Trophoblast cell (in vitro differentiated cells and primary cell): Measurements from ENCODE around the gene ETS2.

Experiments
- DNase-seq, 2 donors: peaks; one replicate each; pipeline ENCODE4 v3.0.0-alpha.2; 2016
- H2AFZ ChIP-seq: 2 replicates; pipeline ENCODE4 v1.6.1; 2013; ENCODE audit warnings: low read length, moderate library complexity, mild to moderate bottlenecking; ENCODE audit not compliant: insufficient read depth, poor library complexity
- H2AK5ac ChIP-seq: 2 replicates; pipeline ENCODE4 v1.6.1; 2013; ENCODE audit warnings: mild to moderate bottlenecking, low read length
- H2BK120ac ChIP-seq: 2 replicates; pipeline ENCODE4 v1.6.1; 2013; ENCODE audit warnings: low read length, mild to moderate bottlenecking, moderate library complexity; ENCODE audit not compliant: insufficient read depth, poor library complexity
- H2BK12ac ChIP-seq: 2 replicates; pipeline ENCODE4 v1.6.1; 2013; ENCODE audit warnings: mild to moderate bottlenecking, low read length, moderate library complexity
- H2BK5ac ChIP-seq: 2 replicates; pipeline ENCODE4 v1.6.1; 2013; ENCODE audit warnings: low read length, low read depth, moderate library complexity, mild to moderate bottlenecking; ENCODE audit not compliant: poor library complexity
- H3K14ac ChIP-seq: 2 replicates; pipeline ENCODE4 v1.6.1; 2013; ENCODE audit warnings: mild to moderate bottlenecking, low read length
- H3K18ac ChIP-seq: 2 replicates; pipeline ENCODE4 v1.6.1; 2013; ENCODE audit warnings: mild to moderate bottlenecking, low read length
- H3K23ac ChIP-seq: 2 replicates; pipeline ENCODE4 v1.6.1; 2013; ENCODE audit warnings: low read length
- H3K27ac ChIP-seq: 2 replicates; pipeline ENCODE4 v1.5.1; 2013; ENCODE audit warnings: low read depth, mild to moderate bottlenecking, inconsistent platforms, low read length, moderate library complexity
- H3K27me3 ChIP-seq: 2 replicates; pipeline ENCODE4 v1.6.1; 2013; ENCODE audit warnings: inconsistent platforms, mild to moderate bottlenecking, low read length, moderate library complexity; ENCODE audit not compliant: insufficient read depth
- H3K36me3 ChIP-seq, 2 experiments: 1 replicate in 1 of 2; 2 replicates in 1 of 2; pipeline ENCODE4 v1.6.1; 2013; ENCODE audit warnings: low read length in 2 of 2, mild to moderate bottlenecking in 2 of 2, moderate library complexity in 1 of 2; ENCODE audit not compliant: insufficient read depth in 2 of 2, control insufficient read depth in 1 of 2
- H3K4ac ChIP-seq: 2 replicates; pipeline ENCODE4 v1.6.1; 2013; ENCODE audit warnings: low read depth, mild to moderate bottlenecking, low read length, moderate library complexity
- H3K4me1 ChIP-seq, 2 experiments: 1 replicate in 1 of 2; 2 replicates in 1 of 2; pipeline ENCODE4 v1.6.1; 2013; ENCODE audit warnings: low read length in 2 of 2, mild to moderate bottlenecking in 2 of 2, moderate library complexity in 1 of 2; ENCODE audit not compliant: insufficient read depth in 2 of 2, control insufficient read depth in 1 of 2
- H3K4me2 ChIP-seq: 2 replicates; pipeline ENCODE4 v1.6.1; 2013; ENCODE audit warnings: inconsistent platforms, mild to moderate bottlenecking, low read length, moderate library complexity
- H3K4me3 ChIP-seq: 2 replicates; pipeline ENCODE4 v1.5.1; 2013; ENCODE audit warnings: mild to moderate bottlenecking, low read depth, low read length, inconsistent platforms
- H3K79me1 ChIP-seq: one replicate; pipeline ENCODE4 v1.6.1; 2013; ENCODE audit warnings: low read length
- H3K79me2 ChIP-seq: 2 replicates; pipeline ENCODE4 v1.6.1; 2013; ENCODE audit warnings: low read length, mild to moderate bottlenecking; ENCODE audit not compliant: control insufficient read depth, insufficient read depth, poor library complexity
- H3K9ac ChIP-seq: 2 replicates; pipeline ENCODE4 v1.6.1; 2013; ENCODE audit warnings: mild to moderate bottlenecking, low read length
- H3K9me3 ChIP-seq: 2 replicates; pipeline ENCODE4 v1.6.1; 2013; ENCODE audit warnings: low read depth, mild to moderate bottlenecking, control low read depth, inconsistent platforms, low read length; ENCODE audit not compliant: insufficient read depth
- H4K12ac ChIP-seq: 2 replicates; pipeline ENCODE4 v1.6.1; 2013; ENCODE audit warnings: low read depth, mild to moderate bottlenecking, low read length, moderate library complexity
- H4K8ac ChIP-seq: 2 replicates; pipeline ENCODE4 v1.6.1; 2013; ENCODE audit warnings: low read depth, mild to moderate bottlenecking, low read length, moderate library complexity
- H4K91ac ChIP-seq: one replicate; pipeline ENCODE4 v1.6.1; 2013; ENCODE audit warnings: low read depth, mild to moderate bottlenecking, low read length, moderate library complexity
- WGBS: extraction: QIAGEN DNeasy Blood & Tissue Kit; methylation state at CpG from one replicate; pipeline ENCODE4 v1.1.7; 2013; ENCODE audit warnings: missing lambda C conversion rate; ENCODE audit not compliant: insufficient read length, insufficient coverage; ENCODE audit errors: extremely low coverage; 5-methylcytosine and 5-hydroxymethylcytosine counted together

The ETS2 gene

DNA sequence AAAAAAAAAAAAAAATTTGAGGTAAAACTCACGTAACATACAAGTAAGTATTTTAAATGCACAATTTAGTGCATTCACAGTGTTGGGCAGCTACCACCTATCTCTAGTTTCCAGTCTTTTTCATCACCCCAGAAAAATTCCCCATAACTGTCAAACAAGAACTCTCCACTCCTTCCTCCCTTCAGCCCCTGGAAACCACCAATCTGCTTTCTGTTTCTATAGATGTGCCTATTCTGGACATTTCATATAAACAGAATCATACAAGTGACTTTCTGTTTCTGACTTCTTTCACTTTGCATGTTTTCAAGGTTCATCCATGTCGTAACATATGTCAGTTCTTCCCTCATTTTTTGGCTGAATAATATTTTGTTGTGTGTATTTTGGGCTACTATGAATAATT lies 24.9 kb upstream of the ETS2 start:
- H3K27me3 ChIP-seq: no peaks in the 10 kb centered on the region

DNA sequence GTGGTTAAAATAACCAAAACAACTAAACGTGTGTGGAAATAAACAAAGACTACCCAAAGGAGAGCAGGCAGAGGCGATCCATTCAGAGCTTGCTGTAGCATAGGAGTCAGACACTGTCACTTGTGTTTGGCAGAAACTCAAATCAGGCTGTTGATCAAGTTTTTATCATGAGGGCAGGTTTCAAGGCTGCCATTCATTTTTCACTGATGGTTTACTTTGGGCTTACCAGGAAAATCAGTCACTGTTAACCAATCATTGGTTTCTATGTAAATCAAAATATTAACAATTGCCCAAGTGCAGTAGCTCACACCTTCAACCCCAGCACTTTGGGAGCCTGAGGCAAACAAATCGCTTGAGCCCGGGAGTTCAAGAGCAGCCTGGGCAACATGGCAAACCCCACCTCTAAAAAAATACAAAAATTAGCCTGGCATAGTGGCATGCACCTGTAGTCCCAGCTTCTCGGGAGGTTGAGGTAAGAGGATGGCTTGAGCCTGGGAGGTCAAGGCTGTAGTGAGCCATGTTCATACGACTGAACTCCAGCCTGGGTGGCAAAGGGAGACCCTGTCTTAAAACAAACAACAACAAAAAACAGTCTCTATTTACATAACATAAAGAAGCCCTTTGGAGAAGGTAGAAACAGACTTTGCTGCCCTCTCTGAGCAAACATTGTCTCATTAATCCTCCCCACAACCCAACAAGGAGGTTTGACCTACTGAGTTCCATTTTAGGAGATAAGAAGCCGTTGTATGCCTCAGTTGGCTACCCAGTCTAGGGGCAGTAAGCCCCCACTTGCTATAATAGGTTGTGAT lies 21.1 kb upstream of the ETS2 start:
- Histone ChIP-seq H3K27ac (no peak overlapping the region), H3K27me3 (no peaks in the 10 kb centered on the region), H4K91ac (no peak overlapping the region), H3K4me1 (peaks cover 5 to 10% of the 10 kb centered on the region in 2 experiments), H3K79me2 (no peaks in the 10 kb centered on the region), H3K36me3 (no peaks in the 10 kb centered on the region), H2BK120ac (no peak overlapping the region), H2BK12ac (no peak overlapping the region), H3K4me2 (no peak overlapping the region), H2AFZ (no peak overlapping the region), H3K4me3 (no peak overlapping the region), H3K14ac (no peak overlapping the region), H2AK5ac (no peak overlapping the region), H3K9ac (no peak overlapping the region), H3K18ac (no peak overlapping the region), H4K8ac (no peak overlapping the region), H4K12ac (no peak overlapping the region), H3K4ac (no peak overlapping the region), H3K79me1 (peaks cover 2% of the 10 kb centered on the region), H3K23ac (no peak overlapping the region), H3K9me3 (peaks cover 3% of the 10 kb centered on the region), H2BK5ac (no peak overlapping the region)
- peak in 1 of 2 donors; percentile 60 for DNase-seq
- no CpG with 5 or more reads among the region's 7 CpGs for WGBS

More for the DNA sequence above, 24.9 kb upstream of the ETS2 start:
- WGBS: no CpG with 5 or more reads among the region's 2 CpGs
- Histone ChIP-seq H3K27ac (no peak overlapping the region), H3K23ac (no peak overlapping the region), H3K4ac (no peak overlapping the region), H3K4me3 (no peak overlapping the region), H3K18ac (no peak overlapping the region), H3K4me2 (no peak overlapping the region), H3K4me1 (no peaks in the 10 kb centered on the region), H4K12ac (no peak overlapping the region), H4K91ac (no peak overlapping the region), H3K79me1 (no peaks in the 10 kb centered on the region), H3K14ac (no peak overlapping the region), H3K79me2 (no peaks in the 10 kb centered on the region), H3K9me3 (peaks cover 4% of the 10 kb centered on the region), H4K8ac (no peak overlapping the region), H2BK120ac (no peak overlapping the region), H2BK12ac (no peak overlapping the region), H2BK5ac (no peak overlapping the region), H2AK5ac (no peak overlapping the region), H3K9ac (no peak overlapping the region), H3K36me3 (no peaks in the 10 kb centered on the region), H2AFZ (no peak overlapping the region)
- no peak for DNase-seq

DNA sequence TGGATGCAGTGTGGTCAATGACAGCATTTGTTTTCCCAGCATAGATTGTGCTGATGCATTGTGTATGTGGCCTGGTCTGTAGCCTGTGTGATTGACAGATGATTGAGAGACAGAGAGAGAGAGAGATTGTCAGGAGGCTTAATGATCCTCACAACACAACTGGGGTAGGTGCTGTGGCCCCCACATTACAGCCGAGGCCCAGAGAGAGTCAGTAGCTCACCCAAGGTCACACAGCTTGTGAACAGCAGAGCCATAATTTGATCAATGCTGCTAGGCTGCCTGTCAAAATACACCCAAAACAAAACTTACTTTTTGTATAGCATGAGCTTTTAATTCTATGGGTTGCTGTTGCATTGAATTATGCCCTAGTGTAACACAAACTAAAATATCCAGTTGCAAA lies 20.2 kb upstream of the ETS2 start:
- H3K9ac ChIP-seq: no peak overlapping the region
- H3K9me3 ChIP-seq: peaks cover 3% of the 10 kb centered on the region
- H4K91ac ChIP-seq: no peak overlapping the region
- WGBS: no CpG with 5 or more reads among the region's 1 CpG
- no peak overlapping the region for H3K23ac ChIP-seq
- H2BK120ac ChIP-seq: no peak overlapping the region
- H3K27me3 ChIP-seq: no peaks in the 10 kb centered on the region
- no peak overlapping the region for H3K4ac ChIP-seq
- no peak overlapping the region for H2AK5ac ChIP-seq
- H3K36me3 ChIP-seq: no peaks in the 10 kb centered on the region
- no peak overlapping the region for H3K18ac ChIP-seq
- no peak overlapping the region for H2AFZ ChIP-seq
- peaks cover 2% of the 10 kb centered on the region for H3K79me1 ChIP-seq
- no peak overlapping the region for H3K4me2 ChIP-seq
- no peak overlapping the region for H3K4me3 ChIP-seq
- H2BK12ac ChIP-seq: no peak overlapping the region
- no peak overlapping the region for H4K12ac ChIP-seq
- H3K14ac ChIP-seq: no peak overlapping the region
- H3K4me1 ChIP-seq: peaks cover 5 to 10% of the 10 kb centered on the region in 2 experiments
- no peak overlapping the region for H2BK5ac ChIP-seq
- no peak overlapping the region for H4K8ac ChIP-seq
- DNase-seq: no peak
- H3K79me2 ChIP-seq: no peaks in the 10 kb centered on the region
- no peak overlapping the region for H3K27ac ChIP-seq

DNA sequence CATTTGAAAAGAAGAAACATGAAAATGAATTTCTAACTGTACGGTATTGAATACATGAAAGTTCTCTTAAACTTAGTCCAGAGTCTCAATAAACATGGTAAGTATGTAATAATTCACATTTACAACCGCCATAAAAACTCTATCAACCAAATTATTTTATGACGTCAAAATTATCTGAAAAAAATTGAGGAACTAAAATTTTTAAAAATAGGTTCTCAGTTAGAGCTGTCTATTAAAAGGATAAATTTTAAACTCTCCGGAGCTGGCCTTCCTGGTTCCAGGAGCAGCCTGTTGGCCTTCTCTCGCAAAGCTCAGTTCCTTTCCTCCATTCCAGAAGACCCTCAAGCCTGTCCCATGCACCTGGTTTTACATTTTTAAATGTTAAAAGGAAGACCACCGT lies 18.7 kb upstream of the ETS2 start:
- Histone ChIP-seq H2AFZ (no peak overlapping the region), H3K27me3 (no peaks in the 10 kb centered on the region), H3K4me1 (peaks cover 5 to 10% of the 10 kb centered on the region in 2 experiments), H2BK12ac (peak overlapping the region; percentile 30), H2BK120ac (no peak overlapping the region), H2BK5ac (no peak overlapping the region), H3K9me3 (peaks cover 2% of the 10 kb centered on the region), H3K79me2 (no peaks in the 10 kb centered on the region), H3K4me2 (no peak overlapping the region), H4K12ac (no peak overlapping the region), H4K8ac (no peak overlapping the region), H3K4ac (no peak overlapping the region), H2AK5ac (no peak overlapping the region), H3K4me3 (no peak overlapping the region), H3K36me3 (no peaks in the 10 kb centered on the region), H3K27ac (no peak overlapping the region), H4K91ac (peak overlapping the region; percentile 50), H3K23ac (no peak overlapping the region), H3K14ac (no peak overlapping the region), H3K9ac (no peak overlapping the region), H3K18ac (no peak overlapping the region), H3K79me1 (peaks cover 2% of the 10 kb centered on the region)
- WGBS: no CpG with 5 or more reads among the region's 6 CpGs
- DNase-seq: no peak
